Measurements from ENCODE around the gene SSBP3. TPM values are rescaled to one million over a fixed set of nuclear protein-coding genes. Genes with fewer than 3 reads are reported as not detected.
"Not testable (repeated sequence)": the region's sequence is repeated elsewhere in the genome, so short reads cannot be mapped to it uniquely, and the experiment has no call there.

SSBP3 gene
- total and polyA plus RNA-seq, 2 of the 13 experiments (the other 11 are each of a cell fraction or from before 2014, with no cell fraction given): 8.5 to 17.6 TPM

GRCh38 chr1:54453022-54453421 is 46.8 kb upstream of the SSBP3 start:
- in situ Hi-C loops (cut with HindIII; ENCODE audit: extremely low pct_ligation_motif_present, low pct_unique_long_range_greater_than_20kb) (no loop called here), intact Hi-C loops (cut with micrococcal nuclease; ENCODE audit: unreplicated experiment) (no loop called here)
- H3K27ac ChIP-seq (ENCODE audit: extremely low read length, insufficient read depth, low read length): no peak overlapping the region
- FAIRE-seq: no peak
- H3K4me2 ChIP-seq (ENCODE audit: low read depth, low read length): no peak overlapping the region
- no peak for ATAC-seq
- H3K4me3 ChIP-seq (replicated peaks in 1 of 3; ENCODE audit: insufficient read depth in 1 of 3, low read depth in 2 of 3, low read length in 3 of 3): no peak overlapping the region
- TF ChIP-seq NFE2L2 (IDR thresholded peaks at IDR 0.05; ENCODE audit: low read length) (no peak), ZBTB49 (CRISPR knock-in tag; IDR thresholded peaks at IDR 0.05; ENCODE audit: borderline replicate concordance) (no peak), NCOA5 (CRISPR knock-in tag; IDR thresholded peaks at IDR 0.05) (no peak), KLF11 (CRISPR knock-in tag; IDR thresholded peaks at IDR 0.05) (no peak), DRAP1 (CRISPR knock-in tag; IDR thresholded peaks at IDR 0.05) (no peak), ATRX (CRISPR knock-in tag; IDR thresholded peaks at IDR 0.05; ENCODE audit: borderline replicate concordance) (no peak)
- no peaks in the 10 kb centered on the region for H3K9me3 ChIP-seq (ENCODE audit: low read length)
- ChIA-PET POLR2A (no interaction called here), CTCF (ENCODE audit: low intra/inter-chr PET ratio, low total read pairs) (no interaction called here)
- 28% methylated on average over 3 of the region's 3 CpGs for WGBS (ENCODE audit: low lambda C conversion rate)
- H3K27me3 ChIP-seq (ENCODE audit: control insufficient read depth in 1 of 2, insufficient read depth in 2 of 2, low read length in 2 of 2): no peaks in the 10 kb centered on the region; a peak in 1 of 5 replicates
- H3K9ac ChIP-seq (ENCODE audit: insufficient read depth, low read depth, low read length): no peak overlapping the region
- no peaks in the 10 kb centered on the region for H4K20me1 ChIP-seq (ENCODE audit: insufficient read depth, low read length)
- no peak for DNase-seq (ENCODE audit: low spot score)
- no TSS peak for BruUV-seq (replicated peaks)
- no peaks in the 10 kb centered on the region for H3K36me3 ChIP-seq (replicated peaks in 1 of 2; ENCODE audit: control insufficient read depth in 1 of 2, insufficient read depth in 2 of 2, low read length in 2 of 2)
- H3K4me1 ChIP-seq (ENCODE audit: insufficient read depth, low read length): no peaks in the 10 kb centered on the region
- H2AFZ ChIP-seq (ENCODE audit: low read length): no peak overlapping the region
- H3K79me2 ChIP-seq (ENCODE audit: insufficient read depth, low read length): no peaks in the 10 kb centered on the region

- CTCF ChIA-PET (ENCODE audit: low intra/inter-chr PET ratio, low total read pairs); H4K20me1 ChIP-seq (ENCODE audit: insufficient read depth, low read length); H3K36me3 ChIP-seq (replicated peaks in 1 of 2; ENCODE audit: control insufficient read depth in 1 of 2, insufficient read depth in 2 of 2, low read length in 2 of 2); H3K4me2 ChIP-seq (ENCODE audit: low read depth, low read length); H3K9me3 ChIP-seq (ENCODE audit: low read length); H3K79me2 ChIP-seq (ENCODE audit: insufficient read depth, low read length); in situ Hi-C loops (cut with HindIII; ENCODE audit: extremely low pct_ligation_motif_present, low pct_unique_long_range_greater_than_20kb); H3K4me1 ChIP-seq (ENCODE audit: insufficient read depth, low read length); DNase-seq (ENCODE audit: low spot score); H2AFZ ChIP-seq (ENCODE audit: low read length); H3K27ac ChIP-seq (ENCODE audit: extremely low read length, insufficient read depth, low read length); H3K27me3 ChIP-seq (ENCODE audit: control insufficient read depth in 1 of 2, insufficient read depth in 2 of 2, low read length in 2 of 2); ATAC-seq; POLR2A ChIA-PET; H3K9ac ChIP-seq (ENCODE audit: insufficient read depth, low read depth, low read length); intact Hi-C loops (cut with micrococcal nuclease; ENCODE audit: unreplicated experiment); FAIRE-seq; BruUV-seq (replicated peaks); H3K4me3 ChIP-seq (replicated peaks in 1 of 3; ENCODE audit: insufficient read depth in 1 of 3, low read depth in 2 of 3, low read length in 3 of 3): not testable (repeated sequence)
- WGBS (ENCODE audit: low lambda C conversion rate): 26% methylated on average over 4 of the region's 4 CpGs
Observed at GRCh38 chr1:54449431-54449830, 43.2 kb upstream of the SSBP3 start.

- ATAC-seq; H3K79me2 ChIP-seq (ENCODE audit: insufficient read depth, low read length); POLR2A ChIA-PET; H4K20me1 ChIP-seq (ENCODE audit: insufficient read depth, low read length); H3K36me3 ChIP-seq (replicated peaks in 1 of 2; ENCODE audit: control insufficient read depth in 1 of 2, insufficient read depth in 2 of 2, low read length in 2 of 2); BruUV-seq (replicated peaks); intact Hi-C loops (cut with micrococcal nuclease; ENCODE audit: unreplicated experiment); H3K9me3 ChIP-seq (ENCODE audit: low read length); H3K9ac ChIP-seq (ENCODE audit: insufficient read depth, low read depth, low read length); H3K4me1 ChIP-seq (ENCODE audit: insufficient read depth, low read length); H3K27me3 ChIP-seq (ENCODE audit: control insufficient read depth in 1 of 2, insufficient read depth in 2 of 2, low read length in 2 of 2); DNase-seq (ENCODE audit: low spot score); FAIRE-seq; H3K4me3 ChIP-seq (replicated peaks in 1 of 3; ENCODE audit: insufficient read depth in 1 of 3, low read depth in 2 of 3, low read length in 3 of 3); CTCF ChIA-PET (ENCODE audit: low intra/inter-chr PET ratio, low total read pairs); H3K4me2 ChIP-seq (ENCODE audit: low read depth, low read length); in situ Hi-C loops (cut with HindIII; ENCODE audit: extremely low pct_ligation_motif_present, low pct_unique_long_range_greater_than_20kb); H2AFZ ChIP-seq (ENCODE audit: low read length); H3K27ac ChIP-seq (ENCODE audit: extremely low read length, insufficient read depth, low read length): not testable (repeated sequence)
- WGBS (ENCODE audit: low lambda C conversion rate): no CpG with 5 or more reads among the region's 8 CpGs
Observed at GRCh38 chr1:54448801-54449200, 42.6 kb upstream of the SSBP3 start.
